OCI-LY7 (cell line): ENCODE data around the gene TNS3. TPM values are rescaled to one million over a fixed set of nuclear protein-coding genes. Genes with fewer than 3 reads are reported as not detected.

ENCODE experiments used
- BruUV-seq: library from RNA; stranded (reverse); fragments of 400-500 nt; replicated peaks from 2 replicates; lab custom pipeline; 2021; lab: Mats Ljungman, UMichigan
- CTCF ChIA-PET: fragments of 300-600 bp; sonication (Branson Sonifier 250); formaldehyde crosslinking; loops from one replicate; lab custom pipeline; 2022; ENCODE audit warnings: antibody characterized with exemption; ENCODE audit not compliant: unreplicated experiment; lab: Charles Lee
- POLR2A ChIA-PET: fragments of 300-600 bp; sonication (Branson Sonifier 250); formaldehyde crosslinking; loops from one replicate; lab custom pipeline; 2022; ENCODE audit warnings: antibody characterized with exemption; lab: Charles Lee
- DNase-seq: peaks from one replicate; pipeline ENCODE4 v3.0.0-alpha.2; 2015; ENCODE audit warnings: low spot score
- H2AFZ ChIP-seq: fragments of 200-600 bp; sonication (generic), shearing (Covaris generic); 2 replicates; pipeline ENCODE4 v1.6.1; 2014; ENCODE audit warnings: mild to moderate bottlenecking, antibody characterized with exemption, low read length, moderate library complexity
- H3K27ac ChIP-seq: fragments of 200-600 bp; sonication (generic); 2 replicates; pipeline ENCODE4 v1.5.1; 2014; ENCODE audit warnings: mixed run types, low read depth, mild to moderate bottlenecking, moderate library complexity, low read length, inconsistent platforms; ENCODE audit not compliant: poor library complexity, severe bottlenecking
- H3K36me3 ChIP-seq: fragments of 200-600 bp; sonication (generic); 2 replicates; pipeline ENCODE4 v1.6.1; 2014; ENCODE audit warnings: mild to moderate bottlenecking, antibody characterized with exemption, low read length, moderate library complexity, mixed read lengths; ENCODE audit not compliant: insufficient read depth
- H3K4me1 ChIP-seq: fragments of 200-600 bp; sonication (generic); 2 replicates; pipeline ENCODE4 v1.5.1; 2014; ENCODE audit warnings: mild to moderate bottlenecking, low read length; ENCODE audit not compliant: insufficient read depth, poor library complexity, severe bottlenecking
- H3K4me2 ChIP-seq: fragments of 200-600 bp; sonication (generic); 2 replicates; pipeline ENCODE4 v1.6.1; 2014; ENCODE audit warnings: mild to moderate bottlenecking, low read length
- H3K4me3 ChIP-seq: fragments of 200-600 bp; sonication (generic); 2 replicates; pipeline ENCODE4 v1.5.1; 2014; ENCODE audit warnings: mild to moderate bottlenecking, low read depth, low read length; ENCODE audit not compliant: poor library complexity, severe bottlenecking
- H3K79me2 ChIP-seq: fragments of 200-600 bp; sonication (generic); 2 replicates; pipeline ENCODE4 v1.6.1; 2016; ENCODE audit warnings: low read depth, mild to moderate bottlenecking, low read length, moderate library complexity, mixed read lengths; ENCODE audit not compliant: insufficient read depth
- H3K9me2 ChIP-seq: fragments of 200-600 bp; sonication (generic); 2 replicates; pipeline ENCODE4 v1.6.1; 2016; ENCODE audit warnings: mild to moderate bottlenecking, low read length, mixed read lengths; ENCODE audit not compliant: insufficient read depth
- H3K9me3 ChIP-seq: fragments of 200-600 bp; sonication (generic); 2 replicates; pipeline ENCODE4 v1.6.1; 2014; ENCODE audit warnings: mild to moderate bottlenecking, mixed run types, low read length, mixed read lengths
- H4K20me1 ChIP-seq: fragments of 200-600 bp; sonication (generic); 2 replicates; pipeline ENCODE4 v1.6.1; 2014; ENCODE audit warnings: mild to moderate bottlenecking, antibody characterized with exemption, low read length, moderate library complexity, mixed read lengths; ENCODE audit not compliant: insufficient read depth
- EZH2phosphoT487 ChIP-seq: fragments of 200-600 bp; sonication (generic); IDR thresholded peaks from 2 replicates; pipeline ENCODE4 v1.6.1; 2018; ENCODE audit warnings: low read depth, borderline replicate concordance, mild to moderate bottlenecking, mixed run types, antibody characterized with exemption, low read length, moderate library complexity, mixed read lengths
- intact Hi-C: fragments of 100-400 bp; cut with micrococcal nuclease; formaldehyde crosslinking; loops from one replicate; pipeline ENCODE4 v1.10.0; 2022; ENCODE audit not compliant: unreplicated experiment
- total RNA-seq, 2 experiments: library from RNA; depleted of rRNA in 1 of 2; stranded (reverse); fragments of >200 nt in 1 of 2; shearing (Covaris generic) in 1 of 2; gene quantifications; 2 replicates each; pipeline ENCODE4 v1.2.3, GENCODE V29; 2014 to 2022
- TF ChIP-seq, protein P1 (sequence below): fragments of 200-600 bp; sonication (generic); conservative IDR thresholded peaks from 2 replicates; pipeline ENCODE4 v1.5.1; 2014; ENCODE audit warnings: mild to moderate bottlenecking, antibody characterized with exemption, low read length, moderate library complexity, mixed read lengths

Gene TNS3
- total RNA-seq, 2 experiments from 2014 or later: 9.5 to 42.1 TPM

DNA sequence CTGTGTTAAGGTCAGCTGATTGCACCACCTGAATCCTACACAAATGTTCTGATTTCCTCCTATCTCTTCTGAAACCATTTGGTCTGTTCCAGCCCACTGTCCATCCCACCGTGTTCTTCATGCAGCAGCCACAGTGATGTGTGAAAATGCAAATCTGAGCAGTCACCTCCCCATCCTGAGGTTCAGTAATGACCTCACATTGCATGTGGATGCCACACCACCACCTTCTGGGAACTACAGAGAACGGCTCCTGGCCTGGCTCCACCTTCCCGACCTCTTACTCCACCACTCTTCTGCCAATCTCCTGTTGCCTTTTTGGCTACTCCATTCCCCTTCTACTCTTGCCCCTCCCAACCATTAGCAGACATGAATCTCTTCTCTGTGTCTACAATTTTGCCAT, 244.4 kb downstream of the TNS3 start:
- H3K36me3 ChIP-seq: no peaks in the 10 kb centered on the region
- H3K9me3 ChIP-seq: no peaks in the 10 kb centered on the region
- no peak overlapping the region for H3K4me3 ChIP-seq
- no peak overlapping the region for H3K27ac ChIP-seq
- ChIA-PET CTCF (no interaction called here), POLR2A (no interaction called here)
- no peaks in the 10 kb centered on the region for H3K4me1 ChIP-seq
- no peaks in the 10 kb centered on the region for H4K20me1 ChIP-seq
- intact Hi-C loops: no loop called here
- TF ChIP-seq, protein P1, sequence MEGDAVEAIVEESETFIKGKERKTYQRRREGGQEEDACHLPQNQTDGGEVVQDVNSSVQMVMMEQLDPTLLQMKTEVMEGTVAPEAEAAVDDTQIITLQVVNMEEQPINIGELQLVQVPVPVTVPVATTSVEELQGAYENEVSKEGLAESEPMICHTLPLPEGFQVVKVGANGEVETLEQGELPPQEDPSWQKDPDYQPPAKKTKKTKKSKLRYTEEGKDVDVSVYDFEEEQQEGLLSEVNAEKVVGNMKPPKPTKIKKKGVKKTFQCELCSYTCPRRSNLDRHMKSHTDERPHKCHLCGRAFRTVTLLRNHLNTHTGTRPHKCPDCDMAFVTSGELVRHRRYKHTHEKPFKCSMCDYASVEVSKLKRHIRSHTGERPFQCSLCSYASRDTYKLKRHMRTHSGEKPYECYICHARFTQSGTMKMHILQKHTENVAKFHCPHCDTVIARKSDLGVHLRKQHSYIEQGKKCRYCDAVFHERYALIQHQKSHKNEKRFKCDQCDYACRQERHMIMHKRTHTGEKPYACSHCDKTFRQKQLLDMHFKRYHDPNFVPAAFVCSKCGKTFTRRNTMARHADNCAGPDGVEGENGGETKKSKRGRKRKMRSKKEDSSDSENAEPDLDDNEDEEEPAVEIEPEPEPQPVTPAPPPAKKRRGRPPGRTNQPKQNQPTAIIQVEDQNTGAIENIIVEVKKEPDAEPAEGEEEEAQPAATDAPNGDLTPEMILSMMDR: no peak
- TF ChIP-seq EZH2phosphoT487: no peak
- H3K79me2 ChIP-seq: no peaks in the 10 kb centered on the region
- no peaks in the 10 kb centered on the region for H3K9me2 ChIP-seq
- DNase-seq: peak; percentile 6
- no peak overlapping the region for H2AFZ ChIP-seq
- no TSS peak for BruUV-seq
- H3K4me2 ChIP-seq: no peak overlapping the region

DNA sequence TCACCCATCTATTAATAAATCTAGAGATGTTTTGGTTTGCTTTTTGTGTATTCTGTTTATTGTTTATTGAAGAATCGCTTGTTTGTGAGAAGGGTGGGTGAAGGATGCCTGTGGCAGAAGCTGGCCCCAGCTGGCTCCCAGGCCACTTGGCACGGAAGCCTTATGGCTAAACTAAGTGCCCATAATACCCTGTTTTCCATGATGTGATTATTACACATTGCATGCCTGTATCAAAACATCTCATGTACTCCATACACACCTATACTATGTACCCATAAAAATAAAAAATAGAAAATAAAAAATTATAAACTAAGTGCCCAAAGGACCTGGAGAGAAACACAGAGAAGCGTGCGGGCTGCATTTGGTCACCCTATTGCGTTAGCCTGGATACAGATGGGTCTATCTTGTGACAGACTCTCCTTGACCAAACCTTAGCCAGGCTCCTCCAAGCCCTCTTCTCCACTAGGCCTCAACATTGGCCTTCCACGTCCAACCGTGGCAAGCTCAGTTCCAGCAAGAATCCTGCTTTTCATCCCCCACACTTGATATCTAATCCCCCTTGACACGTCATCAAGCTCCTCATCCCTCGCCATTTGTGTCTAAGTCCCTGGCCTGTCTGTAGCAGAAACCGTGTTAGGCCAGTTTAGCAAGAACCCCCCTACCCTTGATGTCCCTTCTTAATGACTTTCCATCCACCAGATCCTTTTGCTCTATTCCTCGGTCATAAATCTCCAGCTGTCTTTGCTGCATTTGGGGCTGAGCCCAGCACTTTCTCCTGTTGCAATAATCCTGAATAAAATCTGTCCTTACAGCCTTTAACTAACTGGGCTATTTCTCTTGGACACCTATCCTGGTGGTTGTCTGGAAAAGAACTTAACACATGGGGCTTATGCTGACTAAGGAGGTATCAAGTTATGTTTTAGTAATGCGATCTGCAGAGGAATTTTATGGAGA, 245.2 kb downstream of the TNS3 start:
- Histone ChIP-seq H3K79me2 (no peaks in the 10 kb centered on the region), H2AFZ (no peak overlapping the region), H3K9me2 (no peaks in the 10 kb centered on the region), H3K9me3 (no peaks in the 10 kb centered on the region), H3K36me3 (no peaks in the 10 kb centered on the region), H3K4me2 (no peak overlapping the region), H3K4me3 (no peak overlapping the region), H3K4me1 (no peaks in the 10 kb centered on the region), H3K27ac (no peak overlapping the region), H4K20me1 (no peaks in the 10 kb centered on the region)
- ChIA-PET POLR2A (interaction anchor here (0.5 to 1.4 kb wide), 2 partner anchors 11 to 849 kb away, joined by 4 read pairs; no protein-coding TSS in a partner anchor), CTCF (no interaction called here)
- DNase-seq: no peak
- intact Hi-C loops: no loop called here
- no peak for TF ChIP-seq EZH2phosphoT487
- TF ChIP-seq, protein P1: no peak
- no TSS peak for BruUV-seq
